ENCODE results near the gene RAN.
"Not testable (repeated sequence)": the region's sequence is repeated elsewhere in the genome, so short reads cannot be mapped to it uniquely, and the experiment has no call there.

RAN gene

DNA sequence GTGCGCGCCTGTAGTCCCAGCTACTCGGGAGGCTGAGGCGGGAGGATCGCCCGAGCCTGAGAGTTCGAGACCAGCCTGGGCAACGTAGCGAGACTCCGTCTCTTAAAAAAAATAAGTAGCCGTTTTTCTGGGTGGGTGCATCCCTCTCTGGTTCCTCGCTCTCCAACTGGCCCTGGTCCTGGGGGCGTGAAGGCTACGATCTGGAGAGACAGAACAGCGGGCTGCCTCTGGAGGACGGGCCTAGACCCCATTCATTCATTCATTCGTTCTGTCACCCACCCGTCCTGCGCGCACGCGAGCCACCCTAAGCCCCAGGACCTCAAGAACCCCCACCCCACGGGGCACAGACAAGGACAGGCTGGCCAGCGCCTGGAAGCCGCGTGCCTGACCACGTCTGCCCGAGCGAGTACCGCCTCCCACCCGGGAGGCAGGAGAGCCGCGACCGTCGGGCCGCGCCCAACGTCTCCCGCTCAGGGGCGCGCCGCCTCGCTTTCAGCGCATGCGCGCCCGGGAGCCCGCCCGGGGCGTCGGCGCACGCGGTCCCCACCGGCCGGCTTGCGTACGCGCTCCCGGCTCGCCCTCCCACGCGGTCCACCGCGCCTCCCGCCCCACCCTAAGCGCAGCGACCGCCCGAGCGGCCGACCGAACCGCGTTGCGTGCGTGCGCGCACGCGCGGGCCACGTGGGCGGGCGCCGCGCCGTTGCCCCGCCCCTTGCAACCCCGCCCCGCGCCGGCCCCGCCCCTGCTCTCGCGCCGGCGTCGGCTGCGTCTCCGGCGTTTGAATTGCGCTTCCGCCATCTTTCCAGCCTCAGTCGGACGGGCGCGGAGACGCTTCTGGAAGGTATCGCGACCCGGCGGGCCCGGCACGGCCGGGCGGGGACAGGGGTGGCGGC is at the start of gene RAN:
RAN (plus strand) TSS at position 781 of the 893 bp plus-strand sequence. CDS start 528 bp downstream, outside the sequence.
- peak; percentile 75 to 85 for DNase-seq (ENCODE audit: extremely low read depth in 1 of 2, low read depth in 1 of 2)

DNA sequence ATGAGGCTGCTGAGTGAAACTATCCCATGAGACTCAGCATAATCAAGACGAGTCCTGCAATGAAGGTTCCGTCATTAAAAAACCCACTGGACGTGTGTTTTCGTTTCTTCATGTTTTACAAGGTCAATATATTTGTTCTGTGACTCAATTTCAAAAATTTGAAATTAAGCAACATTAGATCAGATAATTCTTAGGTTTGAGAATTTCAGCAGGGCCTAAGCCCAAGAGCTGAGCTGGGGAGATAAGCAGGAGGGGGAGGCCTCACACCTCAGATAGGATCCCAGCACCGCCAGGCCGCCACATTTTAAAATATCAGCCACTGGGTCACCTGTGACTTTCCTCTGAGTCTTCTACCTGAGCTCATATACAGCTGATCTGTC is 46.1 kb upstream of the RAN start:
- DNase-seq (ENCODE audit: extremely low read depth in 1 of 2, low read depth in 1 of 2): no peak

DNA sequence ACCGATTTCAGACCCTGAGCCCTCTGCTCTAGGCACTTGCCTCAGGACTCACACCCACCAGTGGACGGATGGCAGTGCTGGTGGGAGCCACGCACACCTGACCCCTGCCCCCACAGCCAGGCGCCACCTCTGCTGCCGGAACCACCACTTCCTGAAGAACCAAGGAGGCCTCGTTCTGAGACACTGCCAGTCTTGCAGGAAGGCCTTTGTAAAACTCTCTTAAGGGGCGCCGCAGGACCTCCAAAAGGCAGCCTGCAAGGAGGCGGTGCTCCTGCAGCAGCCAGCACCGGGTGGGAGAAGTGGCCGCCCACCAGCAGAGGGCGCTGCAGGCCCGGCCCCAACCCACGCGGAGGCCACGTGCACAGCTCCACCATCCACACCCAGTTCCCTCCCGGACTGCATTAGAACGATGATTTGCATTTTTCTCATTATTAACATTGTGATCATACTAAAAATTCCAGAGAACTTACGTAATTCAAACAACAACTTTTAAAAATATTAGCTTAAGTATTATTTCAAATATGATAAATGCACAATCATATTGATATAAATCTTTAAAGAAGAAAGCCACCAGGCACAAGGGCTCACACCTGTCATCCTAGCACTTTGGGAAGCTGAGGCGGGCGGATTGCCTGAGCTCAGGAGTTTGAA is 45.6 kb upstream of the RAN start:
- peak; percentile 46 to 71 for DNase-seq (ENCODE audit: extremely low read depth in 1 of 2, low read depth in 1 of 2)

DNA sequence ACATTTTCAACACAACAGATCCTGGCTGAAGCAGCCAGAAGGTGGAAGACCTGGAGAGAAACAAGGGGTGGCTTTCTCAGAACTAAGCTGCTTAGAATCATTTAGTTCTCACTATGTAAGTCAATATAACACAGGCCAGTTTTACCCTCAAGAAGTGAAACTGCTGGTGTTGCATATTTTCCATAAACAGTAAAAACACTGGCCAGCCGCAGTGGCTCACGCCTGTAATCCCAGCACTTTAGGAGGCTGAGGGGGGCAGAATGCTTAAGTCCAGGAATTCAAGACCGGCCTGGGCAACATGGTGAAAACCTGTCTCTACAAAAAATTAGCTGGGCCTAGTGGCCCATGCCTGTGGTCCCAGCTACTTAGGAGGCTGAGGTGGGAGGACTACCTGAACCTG is 44.4 kb upstream of the RAN start:
- DNase-seq (ENCODE audit: extremely low read depth in 1 of 2, low read depth in 1 of 2): no peak

DNA sequence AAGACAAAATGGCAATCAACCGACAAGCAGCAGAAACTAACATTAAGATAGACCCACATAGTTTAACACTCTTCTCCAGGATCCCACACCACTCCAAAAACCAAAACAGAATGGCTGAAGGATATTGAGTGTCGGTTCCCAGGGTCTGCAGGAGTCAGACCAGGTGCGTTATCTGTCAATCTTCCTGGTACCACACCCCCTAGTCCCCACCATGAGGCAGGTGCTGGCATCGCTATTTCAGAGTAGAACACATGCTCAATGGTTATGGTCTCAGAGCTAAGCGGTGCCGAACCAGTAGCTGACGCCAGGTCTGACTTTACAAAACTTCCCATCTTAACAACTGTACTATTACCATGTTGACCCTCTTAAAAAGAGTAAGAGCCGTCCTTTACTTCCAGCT is 43.0 kb upstream of the RAN start:
- DNase-seq (ENCODE audit: extremely low read depth in 1 of 2, low read depth in 1 of 2): no peak

DNA sequence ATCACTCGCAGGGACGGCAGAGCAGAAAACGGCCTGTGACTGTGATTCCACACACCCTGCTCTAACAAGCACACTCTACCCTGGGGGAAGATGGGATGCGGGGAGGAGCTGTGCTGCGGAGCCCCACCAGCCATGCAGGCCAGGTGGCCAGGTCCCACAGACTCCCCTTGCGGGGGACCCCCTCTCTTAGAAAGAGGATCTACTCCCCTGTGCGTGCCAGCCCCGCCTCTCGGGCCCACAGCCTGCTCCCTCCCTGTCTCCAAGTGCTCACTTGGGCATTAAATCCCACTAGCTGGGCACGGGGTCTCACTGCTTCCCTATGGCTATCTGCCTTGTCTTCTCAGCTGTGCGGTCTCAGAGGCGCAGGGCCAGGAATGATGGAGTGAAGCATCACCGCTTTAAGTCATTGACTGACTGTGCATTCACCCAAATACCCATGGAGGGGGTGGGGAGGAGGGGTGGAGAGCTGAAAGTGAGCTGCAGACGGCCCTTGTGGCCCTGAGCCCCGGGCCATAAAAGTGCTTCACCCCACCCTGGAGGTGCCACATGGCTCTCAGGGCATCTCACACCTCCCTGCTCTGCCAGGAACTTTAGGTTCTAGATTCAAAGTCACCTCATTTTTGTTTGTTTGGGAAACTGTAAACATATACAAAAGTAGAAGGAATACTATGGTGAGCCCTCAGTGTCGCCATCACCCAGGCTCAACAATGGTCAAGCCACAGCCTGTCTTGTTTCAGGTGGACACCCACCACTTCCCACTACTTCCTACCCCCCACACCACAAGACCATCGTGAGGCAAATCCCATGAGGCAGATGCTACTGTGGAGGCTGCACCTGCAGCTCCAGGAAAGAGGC is 42.2 kb upstream of the RAN start:
- DNase-seq (ENCODE audit: extremely low read depth in 1 of 2, low read depth in 1 of 2): no peak

DNA sequence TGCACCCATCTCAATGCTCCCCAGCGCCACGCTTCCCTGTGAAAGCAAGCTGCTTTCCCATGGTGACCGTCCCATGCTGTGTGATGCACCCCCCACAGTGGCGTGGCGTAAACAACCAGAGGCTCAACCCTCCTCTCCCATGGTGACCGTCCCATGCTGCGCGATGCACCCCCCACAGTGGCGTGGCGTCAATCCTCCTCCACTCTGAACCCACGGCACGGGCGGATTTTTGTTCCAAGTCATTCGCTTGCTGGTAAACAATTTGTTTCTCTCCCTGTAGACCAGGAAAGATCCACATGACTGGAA is 41.7 kb upstream of the RAN start:
- DNase-seq (ENCODE audit: extremely low read depth in 1 of 2, low read depth in 1 of 2): no peak

DNA sequence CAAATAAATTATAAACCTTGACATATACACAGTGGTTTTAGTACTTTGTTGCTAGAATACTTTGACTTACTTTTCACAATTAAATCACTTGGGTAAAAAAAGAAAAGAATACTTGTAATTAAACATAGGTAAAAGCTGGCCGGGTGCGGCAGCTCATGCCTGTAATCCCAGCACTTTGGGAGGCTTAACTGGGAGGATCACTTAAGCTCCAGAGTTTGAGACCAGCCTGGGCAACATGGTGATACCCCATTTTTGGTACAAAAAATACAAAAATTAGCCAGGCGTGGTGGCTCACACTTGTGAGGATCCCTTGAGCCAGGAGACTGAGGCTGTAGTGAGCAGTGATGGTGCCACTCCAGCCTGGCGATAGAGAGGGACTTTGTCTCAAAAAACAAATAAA is 40.6 kb upstream of the RAN start:
- no peak for DNase-seq (ENCODE audit: extremely low read depth in 1 of 2, low read depth in 1 of 2)

DNA sequence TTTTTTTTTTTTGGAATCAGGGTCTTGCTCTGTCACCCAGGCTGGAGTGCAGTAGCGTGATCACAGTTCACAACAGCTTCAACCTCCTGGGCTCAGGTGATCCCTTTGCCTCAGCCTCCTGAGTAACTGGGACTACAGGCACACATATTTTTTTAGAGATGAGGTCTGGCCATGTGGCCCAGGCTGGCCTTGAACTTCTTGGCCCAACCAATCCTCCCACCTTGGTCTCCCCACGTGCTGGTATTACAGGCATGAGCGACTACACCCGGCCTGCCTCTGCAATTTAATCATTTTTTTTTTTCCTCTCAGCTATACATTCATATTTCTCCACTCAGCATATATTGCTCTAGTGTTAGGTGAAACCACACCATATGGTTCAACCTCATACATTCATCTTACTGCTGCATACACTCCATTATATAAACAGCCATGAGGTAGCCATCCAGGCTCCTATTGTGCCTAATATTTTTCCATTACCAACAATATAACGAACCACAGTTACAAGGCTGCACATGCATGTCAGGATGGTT is 39.9 kb upstream of the RAN start:
- no peak for DNase-seq (ENCODE audit: extremely low read depth in 1 of 2, low read depth in 1 of 2)

DNA sequence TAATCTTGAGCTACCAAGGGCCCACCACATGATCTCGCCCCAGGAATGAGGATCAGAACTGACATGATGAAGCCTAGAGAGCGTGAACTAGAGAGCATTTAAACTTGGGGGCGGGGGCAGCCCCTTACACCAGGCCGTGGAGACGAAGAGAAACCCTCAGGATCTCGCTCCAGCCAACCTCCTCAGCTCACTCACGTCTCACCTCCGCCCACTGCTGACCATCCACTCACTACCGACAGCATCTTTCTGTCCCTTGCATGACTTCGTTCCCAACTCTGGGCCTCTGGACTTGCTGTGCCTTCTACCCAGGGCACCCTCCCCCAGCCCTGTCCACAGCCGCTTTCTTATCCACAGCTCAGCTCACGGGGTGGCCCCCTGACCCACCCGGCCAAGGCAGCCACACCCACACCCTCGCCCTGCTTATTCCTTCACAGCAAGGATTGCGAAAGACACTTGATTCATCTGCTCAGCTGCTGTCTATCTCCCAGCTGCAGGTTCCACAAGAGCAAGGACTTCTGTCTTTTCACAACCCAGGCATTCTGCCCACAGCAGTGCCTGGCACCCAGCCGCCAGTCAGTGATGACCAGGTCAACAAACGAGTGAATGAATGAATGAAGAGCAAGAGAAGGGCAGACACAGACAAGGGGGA is 39.2 kb upstream of the RAN start:
- DNase-seq (ENCODE audit: extremely low read depth in 1 of 2, low read depth in 1 of 2): no peak

DNA sequence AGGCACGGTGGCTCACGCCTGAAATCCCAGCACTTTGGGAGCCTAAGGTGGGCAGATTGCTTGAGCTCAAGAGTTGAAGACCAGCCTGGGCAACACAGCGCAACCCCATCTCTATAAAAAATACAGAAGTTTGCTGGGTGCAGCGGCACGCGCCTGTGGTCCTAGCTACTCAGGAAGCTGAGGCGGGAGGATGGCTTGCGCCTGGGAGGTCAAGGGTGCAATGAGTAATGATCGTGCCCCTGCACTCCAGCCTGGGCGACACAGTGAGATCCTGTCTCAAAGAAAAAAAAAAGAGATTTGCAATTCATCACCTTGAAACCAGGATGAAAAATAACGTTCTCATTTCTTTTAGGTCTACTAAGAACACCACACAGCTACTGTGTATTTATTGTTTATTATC is 36.9 kb upstream of the RAN start:
- DNase-seq (ENCODE audit: extremely low read depth in 1 of 2, low read depth in 1 of 2): no peak

DNA sequence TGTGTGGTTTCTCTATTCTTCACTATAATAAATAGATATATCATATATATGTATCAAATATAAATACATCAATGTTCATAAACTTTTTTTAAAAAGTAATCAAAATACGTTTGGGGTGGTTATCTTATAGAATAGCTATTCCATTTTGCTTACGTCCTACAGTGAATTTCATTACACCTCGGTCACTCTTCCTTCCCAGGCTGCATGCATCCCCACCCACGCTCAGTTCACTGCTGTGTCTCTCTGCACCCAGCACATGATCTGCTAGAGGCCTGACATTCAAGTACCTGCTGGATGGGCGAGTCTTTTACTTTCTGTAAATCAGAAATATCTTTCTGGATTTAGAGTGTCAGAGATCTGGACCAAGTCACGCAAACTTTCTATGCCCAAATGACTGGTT is 36.4 kb upstream of the RAN start:
- no peak for DNase-seq (ENCODE audit: extremely low read depth in 1 of 2, low read depth in 1 of 2)

DNA sequence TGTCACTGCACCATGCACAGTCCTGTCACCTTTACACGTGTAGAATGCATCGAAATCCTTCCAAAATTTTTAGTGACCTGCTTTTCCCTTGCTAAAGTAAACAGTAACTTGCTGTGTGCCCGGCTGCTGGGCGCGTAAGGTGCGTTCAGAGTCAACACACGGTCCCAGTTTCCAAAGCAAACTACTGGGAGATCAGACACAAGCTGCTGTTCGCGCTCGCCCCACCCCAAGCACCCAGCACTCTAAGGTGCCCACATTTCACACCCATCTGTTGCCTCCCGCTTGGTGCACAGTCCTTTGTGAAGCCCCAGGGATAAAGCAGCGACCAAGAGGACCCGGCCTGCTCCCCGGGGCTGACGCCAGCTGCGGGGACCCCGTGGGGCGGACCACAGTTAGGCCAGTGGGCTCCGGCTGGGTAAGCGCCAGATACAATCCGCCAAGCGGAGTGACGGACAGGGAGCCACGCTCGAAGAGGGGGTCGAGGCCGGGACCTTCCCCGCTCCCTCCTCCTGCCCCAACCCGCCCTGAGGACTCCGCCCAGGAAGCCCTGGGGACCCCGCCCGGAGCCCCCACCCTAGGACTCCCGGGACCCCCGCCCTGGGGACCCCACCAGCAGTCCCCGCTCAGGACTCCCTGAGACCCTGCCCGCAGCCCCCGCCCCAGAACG is 33.4 kb upstream of the RAN start:
- no peak for DNase-seq (ENCODE audit: extremely low read depth in 1 of 2, low read depth in 1 of 2)

DNA sequence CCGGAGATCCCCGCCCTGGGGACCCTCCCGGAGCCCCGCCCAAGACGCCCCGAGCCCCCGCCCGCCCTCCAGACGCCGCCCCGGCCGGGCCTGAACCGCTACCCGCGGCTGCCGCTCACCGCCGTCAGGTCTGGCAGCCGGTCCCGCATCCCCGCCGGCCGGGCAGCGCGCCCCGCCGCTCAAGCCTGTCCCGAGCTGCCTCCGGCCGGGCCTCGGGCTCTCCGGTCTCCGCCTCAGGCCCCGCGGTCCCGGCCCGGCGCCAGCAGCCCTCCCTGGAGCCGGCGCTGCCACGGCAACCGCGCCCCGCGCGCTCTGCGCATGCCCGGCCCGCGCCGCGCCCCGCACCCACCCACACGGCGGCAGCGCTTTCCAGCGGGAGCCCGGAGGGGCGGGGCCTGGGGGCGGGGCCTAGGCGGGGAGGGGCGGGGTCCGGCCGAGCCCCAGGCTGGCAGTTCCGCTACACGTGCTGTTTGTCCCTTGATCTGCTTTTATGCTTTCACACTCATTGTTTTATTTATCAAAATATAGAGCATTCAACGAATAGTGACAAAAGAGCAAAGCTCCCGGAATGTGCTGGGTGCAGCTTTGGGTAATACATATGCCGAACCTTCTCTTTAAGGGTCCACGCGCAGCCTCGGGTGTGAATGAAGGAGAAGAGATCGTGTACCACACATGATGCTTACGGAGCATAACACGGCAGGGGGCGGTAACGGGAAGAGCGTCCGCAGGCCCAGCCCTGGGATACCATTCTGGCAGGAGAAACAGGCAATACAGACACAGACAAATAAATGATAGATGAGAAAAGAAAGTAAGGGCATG is 32.7 kb upstream of the RAN start, which contains the start of gene STX2:
STX2 (minus strand) TSS at position 300 of the 819 bp plus-strand sequence; CDS start at position 149, 151 bp downstream.
- DNase-seq (ENCODE audit: extremely low read depth in 1 of 2, low read depth in 1 of 2): peak; percentile 64 to 87

DNA sequence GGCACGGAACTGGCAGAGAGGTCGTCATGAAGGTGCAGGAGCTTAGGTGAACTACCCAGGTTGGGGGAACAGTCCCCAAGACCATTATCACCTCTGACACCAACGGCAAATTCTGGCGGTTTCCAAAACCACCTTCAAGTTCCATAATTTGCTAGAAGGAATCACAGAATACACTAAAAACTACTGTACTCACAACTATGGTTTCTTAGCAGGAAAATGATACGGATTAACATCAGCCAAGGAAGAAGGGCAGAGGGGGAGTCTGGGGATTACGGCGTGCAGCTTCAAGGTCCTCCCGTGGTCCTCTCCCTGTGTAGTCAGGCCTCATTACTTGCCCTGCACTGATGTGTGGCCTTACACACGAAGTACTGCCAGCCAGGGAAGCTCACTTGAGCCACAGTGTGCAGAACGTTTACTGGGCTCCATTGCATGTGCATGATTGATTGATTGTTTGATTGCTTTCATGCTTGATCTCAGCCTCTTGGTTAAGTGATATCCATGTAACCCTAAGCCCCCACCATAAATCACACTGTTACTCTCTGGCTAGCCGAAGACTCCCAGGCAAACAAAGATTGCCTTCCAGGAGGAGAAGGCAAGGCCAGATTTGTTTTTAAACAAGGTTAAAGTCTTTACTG is 32.0 kb upstream of the RAN start:
- DNase-seq (ENCODE audit: extremely low read depth in 1 of 2, low read depth in 1 of 2): no peak

DNA sequence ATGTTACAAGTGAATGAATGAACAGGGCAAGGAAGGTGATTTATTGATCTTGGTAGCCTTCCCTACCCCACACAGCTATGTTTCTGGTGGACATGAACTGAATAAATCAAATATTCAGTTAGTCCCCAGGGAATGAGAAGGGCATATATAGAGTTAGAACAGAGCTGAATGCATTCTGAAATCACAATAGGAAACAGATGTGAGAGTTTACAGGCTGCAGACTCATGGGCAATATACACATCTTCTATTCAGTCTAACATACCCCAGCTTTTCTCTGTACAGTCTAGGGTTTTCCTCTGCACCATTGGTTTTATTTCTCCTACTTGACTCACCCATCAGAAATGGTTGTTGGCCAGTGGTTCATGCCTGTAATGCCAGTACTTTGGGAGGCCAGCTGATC is 25.5 kb upstream of the RAN start:
- no peak for DNase-seq (ENCODE audit: extremely low read depth in 1 of 2, low read depth in 1 of 2)

DNA sequence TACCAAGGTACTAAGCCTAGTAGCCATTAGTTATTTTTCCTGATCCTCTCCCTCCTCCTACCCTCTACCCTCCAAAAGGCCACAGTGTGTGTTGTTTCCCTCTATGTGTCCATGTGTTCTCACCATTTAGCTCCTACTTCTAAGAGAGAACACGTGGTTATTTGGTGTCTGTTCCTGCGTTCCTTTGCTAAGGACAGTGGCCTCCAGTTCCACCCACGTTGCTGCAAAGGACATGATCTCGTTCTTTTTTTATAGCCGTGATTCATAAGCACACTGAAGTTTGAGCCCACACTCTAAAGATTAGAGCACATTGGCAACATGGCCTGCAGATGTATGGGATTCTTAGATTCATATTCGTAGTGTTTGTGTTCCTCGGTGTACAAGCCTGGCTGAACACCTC is 24.8 kb upstream of the RAN start:
- DNase-seq (ENCODE audit: extremely low read depth in 1 of 2, low read depth in 1 of 2): no peak

DNA sequence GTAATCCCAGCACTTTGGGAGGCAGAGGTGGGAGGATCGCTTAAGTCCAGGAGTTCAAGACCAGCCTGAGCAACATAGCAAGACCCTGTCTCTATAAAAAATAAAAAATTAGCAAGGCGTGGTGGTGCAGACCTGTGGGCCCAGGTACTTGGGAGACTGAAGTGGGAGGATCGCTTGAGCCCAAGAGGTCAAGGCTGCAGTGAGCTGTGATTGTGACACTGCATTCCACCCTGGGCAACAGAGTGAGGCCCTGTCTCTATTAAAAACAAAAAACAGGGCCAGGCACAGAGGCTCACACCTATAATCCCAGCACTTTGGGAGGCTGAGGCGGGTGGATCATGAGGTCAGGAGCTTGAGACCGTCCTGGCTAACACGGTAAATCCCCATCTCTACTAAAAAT is 23.8 kb upstream of the RAN start:
- not testable (repeated sequence) for DNase-seq (ENCODE audit: extremely low read depth in 1 of 2, low read depth in 1 of 2)

DNA sequence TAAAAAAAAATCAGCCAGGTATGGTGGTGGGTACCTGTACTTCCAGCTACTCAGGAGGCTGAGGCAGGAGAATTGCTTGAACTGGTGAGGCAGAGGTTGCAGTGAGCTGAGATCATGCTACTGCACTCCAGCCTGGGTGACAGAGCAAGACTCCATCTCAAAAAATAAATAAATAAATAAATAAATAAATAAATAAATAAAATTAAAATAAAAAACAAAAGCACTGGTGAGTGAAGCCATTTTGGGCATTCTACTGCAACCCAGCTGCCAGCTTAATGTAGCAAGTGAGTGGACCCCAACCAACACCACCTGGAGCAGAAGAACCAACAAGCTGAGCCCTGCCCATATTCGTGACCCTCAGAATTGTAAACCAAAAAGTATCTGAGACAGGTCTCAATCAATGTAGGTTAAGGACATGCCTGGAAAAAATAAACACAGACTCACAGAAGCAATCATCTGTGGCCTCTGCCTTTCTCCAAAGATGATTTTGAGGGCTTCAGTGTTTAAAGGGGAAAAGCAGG is 23.0 kb upstream of the RAN start:
- not testable (repeated sequence) for DNase-seq (ENCODE audit: extremely low read depth in 1 of 2, low read depth in 1 of 2)
